GM12801 (cell line): Measurements from ENCODE around the gene CDK6.

ENCODE experiments used
- CTCF ChIP-seq: IDR thresholded peaks from one replicate; pipeline ENCODE4 v1.5.1; 2011; ENCODE audit warnings: control low read depth; ENCODE audit not compliant: insufficient read length; ENCODE audit errors: extremely low read depth

Gene CDK6

GRCh38 chr7:92729172-92729571 lies 107.2 kb downstream of the CDK6 start:
- TF ChIP-seq CTCF, result no peak

DNA sequence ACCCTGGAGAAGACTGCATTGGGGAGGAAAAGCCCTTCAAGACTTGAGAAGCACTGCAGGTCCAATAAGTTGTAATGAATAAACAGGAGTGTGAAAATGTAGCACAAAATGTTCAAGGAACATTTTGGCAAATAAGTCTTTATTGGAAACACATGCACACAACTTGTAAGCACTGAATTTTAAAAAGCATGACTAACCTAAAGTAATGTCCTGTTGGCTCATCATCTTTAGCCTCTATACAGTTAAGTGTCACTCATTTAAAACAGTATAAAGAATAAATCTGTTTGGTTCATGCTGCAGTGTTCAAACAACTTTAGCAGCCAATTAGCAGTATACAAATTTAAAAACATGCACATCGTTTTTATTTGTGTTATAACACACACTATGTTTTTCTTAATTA lies 108.6 kb downstream of the CDK6 start:
- no peak for TF ChIP-seq CTCF

GRCh38 chr7:92725161-92725925 lies 111.0 kb downstream of the CDK6 start:
- no peak for TF ChIP-seq CTCF

- TF ChIP-seq CTCF, result no peak
Measured at GRCh38 chr7:92723943-92724342, 112.4 kb downstream of the CDK6 start.

GRCh38 chr7:92723205-92723604 lies 113.2 kb downstream of the CDK6 start:
- no peak for TF ChIP-seq CTCF

- no peak for TF ChIP-seq CTCF
Measured at GRCh38 chr7:92722541-92722940, 113.8 kb downstream of the CDK6 start.

DNA sequence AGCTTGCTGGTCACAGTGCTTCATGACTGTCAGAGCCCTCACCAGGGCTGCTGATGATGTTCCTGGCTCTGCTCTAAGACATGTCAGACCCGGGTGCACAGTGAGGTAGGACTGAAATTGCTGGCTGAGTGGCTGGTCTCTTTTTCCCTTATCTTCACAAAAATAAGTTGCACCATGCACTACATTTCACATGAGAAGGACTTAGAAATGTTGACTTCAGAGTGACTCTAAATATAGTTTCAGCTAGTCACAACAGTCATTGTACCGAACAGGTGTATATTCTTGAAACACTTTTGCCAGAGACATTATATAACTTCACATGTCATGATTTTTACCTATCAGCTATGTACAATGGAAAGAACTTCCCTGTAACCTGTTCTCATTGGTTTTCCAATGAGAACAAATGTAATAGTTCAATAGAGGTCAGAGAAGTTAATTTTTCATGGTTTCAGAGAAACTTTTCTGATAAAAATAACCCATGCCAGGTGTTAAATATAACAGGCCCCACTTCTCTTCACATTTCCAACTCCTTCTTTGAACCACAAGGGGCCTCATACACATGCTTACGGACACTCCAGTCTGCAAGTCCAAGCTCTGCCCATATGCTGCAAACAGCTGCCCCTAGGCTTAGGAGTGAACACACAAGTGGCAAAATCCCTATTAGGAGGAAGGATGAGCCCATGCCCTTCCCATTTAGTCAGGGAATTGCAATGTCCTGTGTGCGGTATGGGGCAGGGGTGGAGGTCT lies 115.6 kb downstream of the CDK6 start:
- no peak for TF ChIP-seq CTCF
